SK-N-SH (cell line): Measurements from ENCODE around the gene KIF3B. TPM values are rescaled to one million over a fixed set of nuclear protein-coding genes. Genes with fewer than 3 reads are reported as not detected.

Source experiments
- CTCF ChIA-PET: fragments of 300-600, 350-600 bp; formaldehyde crosslinking; extraction: SDS; loops from one replicate; lab custom pipeline; 2021; lab: Yijun Ruan, JAX
- POLR2A ChIA-PET: fragments of 350-600 bp; sonication (Branson Sonifier 250); formaldehyde crosslinking; extraction: SDS; loops from one replicate; lab custom pipeline; 2020; ENCODE audit warnings: antibody characterized with exemption, inconsistent platforms; lab: Yijun Ruan, JAX
- DNase-seq: peaks from one replicate; pipeline ENCODE4 v3.0.0; 2012
- H2AFZ ChIP-seq: fragments of 200-600 bp; sonication (generic); 2 replicates; pipeline ENCODE4 v1.8.1; 2016; ENCODE audit warnings: antibody characterized with exemption, mild to moderate bottlenecking, low read depth
- H3F3A ChIP-seq: fragments of 200-600 bp; sonication (generic); replicated peaks from 2 replicates; pipeline ENCODE3; 2016; ENCODE audit warnings: antibody characterized with exemption, mild to moderate bottlenecking; ENCODE audit not compliant: insufficient read depth
- H3K27ac ChIP-seq, 2 experiments: fragments of 200-500 bp in 1 of 2; fragments of 200-600 bp in 1 of 2; sonication (Bioruptor generic) in 1 of 2; sonication (generic), shearing (Covaris generic) in 1 of 2; 2 replicates each; pipeline versions ENCODE4 v1.5.1 to v1.6.1; 2014 to 2016; ENCODE audit warnings: low read depth in 2 of 2, inconsistent platforms in 1 of 2, low read length in 1 of 2, mild to moderate bottlenecking in 1 of 2, mixed read lengths in 1 of 2
- H3K27me3 ChIP-seq: fragments of 200-600 bp; sonication (generic), shearing (Covaris generic); 2 replicates; pipeline ENCODE4 v1.6.1; 2016; ENCODE audit warnings: mixed run types; ENCODE audit not compliant: insufficient read depth
- H3K36me3 ChIP-seq, 2 experiments: fragments of 200-500 bp in 1 of 2; fragments of 200-600 bp in 1 of 2; sonication (Bioruptor generic) in 1 of 2; sonication (generic) in 1 of 2; replicated peaks in 1 of 2; 2 replicates each; pipeline versions ENCODE3 to v1.5.1; 2014 to 2016; ENCODE audit warnings: low read length in 1 of 2, mild to moderate bottlenecking in 1 of 2; ENCODE audit not compliant: insufficient read depth in 2 of 2, control insufficient read depth in 1 of 2
- H3K4me1 ChIP-seq, 2 experiments: fragments of 200-500 bp in 1 of 2; fragments of 200-600 bp in 1 of 2; sonication (Bioruptor generic) in 1 of 2; sonication (generic), shearing (Covaris generic) in 1 of 2; 2 replicates each; pipeline versions ENCODE4 v1.5.1 to v1.6.1; 2014 to 2016; ENCODE audit warnings: low read depth in 1 of 2, low read length in 1 of 2, mixed run types in 1 of 2; ENCODE audit not compliant: insufficient read depth in 2 of 2, control insufficient read depth in 1 of 2
- H3K4me2 ChIP-seq: fragments of 200-600 bp; sonication (generic), shearing (Covaris generic); 2 replicates; pipeline ENCODE4 v1.6.1; 2017; ENCODE audit warnings: mixed run types
- H3K4me3 ChIP-seq, 2 experiments: fragments of 200-500 bp in 1 of 2; fragments of 200-600 bp in 1 of 2; sonication (Bioruptor generic) in 1 of 2; sonication (generic), shearing (Covaris generic) in 1 of 2; 2 replicates each; pipeline versions ENCODE4 v1.5.1 to v1.8.1; 2014 to 2016; ENCODE audit warnings: low read depth in 2 of 2, inconsistent platforms in 1 of 2, low read length in 1 of 2, mild to moderate bottlenecking in 1 of 2, mixed read lengths in 1 of 2, moderate library complexity in 1 of 2
- H3K79me2 ChIP-seq: fragments of 200-600 bp; sonication (generic); 2 replicates; pipeline ENCODE4 v1.8.1; 2017; ENCODE audit warnings: mild to moderate bottlenecking; ENCODE audit not compliant: insufficient read depth
- H3K9ac ChIP-seq: fragments of 200-600 bp; sonication (generic); 2 replicates; pipeline ENCODE4 v1.6.1; 2017; ENCODE audit warnings: mixed run types
- H3K9me2 ChIP-seq: fragments of 200-600 bp; sonication (generic); 2 replicates; pipeline ENCODE4 v1.6.1; 2017; ENCODE audit warnings: mixed run types
- H3K9me3 ChIP-seq: fragments of 200-600 bp; sonication (generic); 2 replicates; pipeline ENCODE4 v1.6.1; 2017; ENCODE audit warnings: mixed run types, mild to moderate bottlenecking, moderate library complexity
- H4K20me1 ChIP-seq: fragments of 200-600 bp; sonication (generic); 2 replicates; pipeline ENCODE4 v1.6.1; 2017; ENCODE audit warnings: mild to moderate bottlenecking, mixed run types; ENCODE audit not compliant: insufficient read depth
- FOXJ3 ChIP-seq: sonication (generic); formaldehyde crosslinking; IDR thresholded peaks from 2 replicates; pipeline ENCODE4 v1.5.1; 2020; ENCODE audit warnings: mild to moderate bottlenecking, missing genetic modification reagents
- FOXM1 ChIP-seq: IDR thresholded peaks from 2 replicates; pipeline ENCODE4 v1.4.0; 2012; ENCODE audit warnings: low read depth, mild to moderate bottlenecking
- IRF3 ChIP-seq: fragments of 150-350 bp; IDR thresholded peaks from 2 replicates; pipeline ENCODE4 v1.6.1; 2016; ENCODE audit warnings: mild to moderate bottlenecking, low read depth, low read length
- PBX3 ChIP-seq: IDR thresholded peaks from 2 replicates; pipeline ENCODE4; 2012
- REST ChIP-seq: IDR thresholded peaks from 2 replicates; pipeline ENCODE4 v1.6.1; 2012; ENCODE audit warnings: mild to moderate bottlenecking, low read depth, low read length, moderate library complexity
- ZBTB33 ChIP-seq: IDR thresholded peaks from 2 replicates; pipeline ENCODE4 v1.4.0; 2012; ENCODE audit warnings: low read depth, borderline replicate concordance
- WGBS: methylation state at CpG from one replicate; pipeline ENCODE4 v1.1.6; 2017; ENCODE audit warnings: low lambda C conversion rate; 5-methylcytosine and 5-hydroxymethylcytosine counted together
- polyA plus RNA-seq, 3 experiments: library from polyadenylated mRNA; depleted of rRNA; stranded (reverse); fragments of >200 nt; gene quantifications; 2 replicates each; pipeline ENCODE4 v1.2.3, GENCODE V29; 2012

KIF3B gene
- polyA plus RNA-seq, 1 of the 3 experiments (the other 2 are of a cell fraction): 18.6 TPM

GRCh38 chr20:32263398-32263954 lies 14.0 kb upstream of the KIF3B start:
- no peaks in the 10 kb centered on the region for H3K9me3 ChIP-seq
- CTCF ChIA-PET: no interaction called here
- H3K79me2 ChIP-seq: no peaks in the 10 kb centered on the region
- no peak overlapping the region for H2AFZ ChIP-seq
- no peak overlapping the region for H3K4me2 ChIP-seq
- no peaks in the 10 kb centered on the region for H3K36me3 ChIP-seq
- no peaks in the 10 kb centered on the region for H3K9me2 ChIP-seq
- POLR2A ChIA-PET: interaction anchor here (0.6 kb wide), 1 partner anchor 186 kb away, joined by 4 read pairs; no protein-coding TSS in a partner anchor
- H3K27ac ChIP-seq: no peak overlapping the region
- H3K27me3 ChIP-seq: no peaks in the 10 kb centered on the region
- H3K9ac ChIP-seq: no peak overlapping the region
- H3K4me1 ChIP-seq: no peaks in the 10 kb centered on the region
- no peaks in the 10 kb centered on the region for H4K20me1 ChIP-seq
- no peak for DNase-seq
- WGBS: 64% methylated on average over 7 of the region's 7 CpGs
- TF ChIP-seq IRF3 (no peak), PBX3 (no peak), ZBTB33 (no peak), FOXJ3 (CRISPR knock-in tag) (no peak)
- H3K4me3 ChIP-seq: no peak overlapping the region
- H3F3A ChIP-seq: no peaks in the 10 kb centered on the region

- H3K4me2 ChIP-seq: no peak overlapping the region
- no peaks in the 10 kb centered on the region for H3K27me3 ChIP-seq
- H3K4me3 ChIP-seq: no peak overlapping the region
- 68% methylated on average over 5 of the region's 5 CpGs for WGBS
- no peaks in the 10 kb centered on the region for H3K79me2 ChIP-seq
- no peak overlapping the region for H3K9ac ChIP-seq
- H3F3A ChIP-seq: peaks cover 8% of the 10 kb centered on the region
- H4K20me1 ChIP-seq: no peaks in the 10 kb centered on the region
- no peaks in the 10 kb centered on the region for H3K36me3 ChIP-seq
- POLR2A ChIA-PET: no interaction called here
- H3K4me1 ChIP-seq: peaks cover 0 to 12% of the 10 kb centered on the region in 2 experiments; a peak in 1 of 4 replicates
- H3K27ac ChIP-seq: no peak overlapping the region
- no peak overlapping the region for H2AFZ ChIP-seq
- CTCF ChIA-PET: no interaction called here
- no peaks in the 10 kb centered on the region for H3K9me3 ChIP-seq
- TF ChIP-seq REST: peak; percentile 23; the same call in 1 of the 2 replicates
- TF ChIP-seq FOXM1: no peak
- DNase-seq: no peak
- no peaks in the 10 kb centered on the region for H3K9me2 ChIP-seq
Measured at GRCh38 chr20:32271620-32272019, 5.8 kb upstream of the KIF3B start.
